ENCODE data around the gene TNNI3K.
A peak's percentile ranks its signal among the peaks of the same experiment; 100 is the strongest.

TNNI3K gene

GRCh38 chr1:74505928-74506710 lies 270.9 kb downstream of the TNNI3K start:
- DNase-seq = no peak

- no peak for DNase-seq
Observed at GRCh38 chr1:74508449-74508848, 273.3 kb downstream of the TNNI3K start.

GRCh38 chr1:74512170-74512915 lies 277.2 kb downstream of the TNNI3K start, which contains the start of gene LRRC53:
Gene LRRC53 (minus strand): TSS chr1:74512611. CDS start chr1:74483349, 29,262 bp downstream.
- peak; percentile 43 for DNase-seq

GRCh38 chr1:74513411-74514300 lies 278.5 kb downstream of the TNNI3K start:
- no peak for DNase-seq

GRCh38 chr1:74517599-74518051 lies 282.4 kb downstream of the TNNI3K start:
- DNase-seq = no peak

- peak; percentile 18 for DNase-seq
Observed at GRCh38 chr1:74522148-74522547, 287.0 kb downstream of the TNNI3K start.

- no peak for DNase-seq
Observed at GRCh38 chr1:74523873-74524480, 288.8 kb downstream of the TNNI3K start.

- peak; percentile 79 for DNase-seq
Observed at GRCh38 chr1:74526708-74527107, 291.5 kb downstream of the TNNI3K start.

- no peak for DNase-seq
Observed at GRCh38 chr1:74528123-74528522, 292.9 kb downstream of the TNNI3K start.

GRCh38 chr1:74530892-74531291 lies 295.7 kb downstream of the TNNI3K start:
- DNase-seq = no peak

- peak; percentile 31 for DNase-seq
Observed at GRCh38 chr1:74531796-74532195, 296.6 kb downstream of the TNNI3K start.

GRCh38 chr1:74534241-74534640 lies 299.1 kb downstream of the TNNI3K start:
- no peak for DNase-seq

- DNase-seq = no peak
Observed at GRCh38 chr1:74545821-74546220, 310.6 kb downstream of the TNNI3K start.

GRCh38 chr1:74548961-74549750 lies 314.0 kb downstream of the TNNI3K start:
- no peak for DNase-seq

GRCh38 chr1:74549932-74550331 lies 314.7 kb downstream of the TNNI3K start:
- DNase-seq = no peak

GRCh38 chr1:74570797-74571492 lies 335.8 kb downstream of the TNNI3K start:
- peak; percentile 56 for DNase-seq

GRCh38 chr1:74571493-74571800 lies 336.3 kb downstream of the TNNI3K start:
- DNase-seq = no peak

- no peak for DNase-seq
Observed at GRCh38 chr1:74571891-74572290, 336.7 kb downstream of the TNNI3K start.

- no peak for DNase-seq
Observed at GRCh38 chr1:74578101-74578500, 342.9 kb downstream of the TNNI3K start.

GRCh38 chr1:74579425-74579824 lies 344.2 kb downstream of the TNNI3K start:
- DNase-seq = no peak

- no peak for DNase-seq
Observed at GRCh38 chr1:74583397-74583796, 348.2 kb downstream of the TNNI3K start.
